MM.1S (cell line): Measurements from ENCODE around the gene STAP2.
"Not testable (repeated sequence)": the region's sequence is repeated elsewhere in the genome, so short reads cannot be mapped to it uniquely, and the experiment has no call there.

Source experiments
- DNase-seq: peaks from one replicate; pipeline ENCODE4 v3.0.0-alpha.2; 2015
- H2AFZ ChIP-seq: fragments of 300-600 bp; sonication (generic); 2 replicates; pipeline ENCODE4 v1.6.0; 2016; ENCODE audit warnings: antibody characterized with exemption, low read length
- H3F3A ChIP-seq: fragments of 300-600 bp; sonication (generic); 2 replicates; pipeline ENCODE4 v1.6.1; 2016; ENCODE audit warnings: mild to moderate bottlenecking, antibody characterized with exemption, low read length, moderate library complexity, mixed read lengths; ENCODE audit not compliant: insufficient read depth
- H3K27ac ChIP-seq: fragments of 300-600 bp; sonication (generic); 2 replicates; pipeline ENCODE4 v1.5.1; 2016; ENCODE audit warnings: mild to moderate bottlenecking, low read length
- H3K27me3 ChIP-seq: fragments of 300-600 bp; sonication (generic); replicated peaks from 2 replicates; pipeline ENCODE4 v1.6.0; 2016; ENCODE audit warnings: low read length; ENCODE audit not compliant: insufficient read depth
- H3K36me3 ChIP-seq: fragments of 300-600 bp; sonication (generic); replicated peaks from 2 replicates; pipeline ENCODE4 v1.6.1; 2016; ENCODE audit warnings: mild to moderate bottlenecking, low read length, mixed read lengths; ENCODE audit not compliant: insufficient read depth
- H3K4me1 ChIP-seq: fragments of 300-600 bp; sonication (generic); 2 replicates; pipeline ENCODE4 v1.6.1; 2016; ENCODE audit warnings: low read length, mixed read lengths
- H3K4me2 ChIP-seq: fragments of 300-600 bp; sonication (generic); 2 replicates; pipeline ENCODE4 v1.6.0; 2016; ENCODE audit warnings: low read depth, low read length
- H3K4me3 ChIP-seq: fragments of 300-600 bp; sonication (generic); 2 replicates; pipeline ENCODE4 v1.5.1; 2016; ENCODE audit warnings: low read length, mixed read lengths
- H3K79me2 ChIP-seq: fragments of 300-600 bp; sonication (generic); 2 replicates; pipeline ENCODE4 v1.6.1; 2016; ENCODE audit warnings: mixed run types, low read length, mixed read lengths
- H3K9ac ChIP-seq: fragments of 300-600 bp; sonication (generic); 2 replicates; pipeline ENCODE4 v1.6.1; 2016; ENCODE audit warnings: low read length, mixed read lengths
- H3K9me2 ChIP-seq: fragments of 300-600 bp; sonication (generic); replicated peaks from 2 replicates; pipeline ENCODE4 v1.6.1; 2016; ENCODE audit warnings: mild to moderate bottlenecking, low read length, mixed read lengths; ENCODE audit not compliant: insufficient read depth
- H3K9me3 ChIP-seq: fragments of 300-600 bp; sonication (generic); replicated peaks from 2 replicates; pipeline ENCODE4 v1.6.1; 2016; ENCODE audit warnings: mild to moderate bottlenecking, low read length, mixed read lengths; ENCODE audit not compliant: insufficient read depth
- H4K20me1 ChIP-seq: fragments of 300-600 bp; sonication (generic); 2 replicates; pipeline ENCODE4 v1.6.1; 2016; ENCODE audit warnings: mild to moderate bottlenecking, low read length, moderate library complexity, mixed read lengths; ENCODE audit not compliant: insufficient read depth
- CTCF ChIP-seq: fragments of 300-600 bp; sonication (generic); IDR thresholded peaks from 2 replicates; pipeline ENCODE4 v1.5.1; 2016; ENCODE audit warnings: antibody characterized with exemption, low read length, mixed read lengths

The STAP2 gene

GRCh38 chr19:4277191-4277696, 61.4 kb downstream of the STAP2 start:
- H3K4me1 ChIP-seq = no peaks in the 10 kb centered on the region
- no peak for DNase-seq
- no peaks in the 10 kb centered on the region for H3K9me2 ChIP-seq
- H2AFZ ChIP-seq = no peak overlapping the region
- peaks cover 60% of the 10 kb centered on the region for H3K27me3 ChIP-seq
- H3K4me2 ChIP-seq = no peak overlapping the region
- no peaks in the 10 kb centered on the region for H3F3A ChIP-seq
- H3K36me3 ChIP-seq = no peaks in the 10 kb centered on the region
- H3K9me3 ChIP-seq = no peaks in the 10 kb centered on the region
- H3K79me2 ChIP-seq = no peaks in the 10 kb centered on the region
- H3K9ac ChIP-seq = no peak overlapping the region
- no peak for TF ChIP-seq CTCF
- H4K20me1 ChIP-seq = no peaks in the 10 kb centered on the region
- H3K4me3 ChIP-seq = no peak overlapping the region
- no peak overlapping the region for H3K27ac ChIP-seq

- DNase-seq, H3K79me2 ChIP-seq, H3K27ac ChIP-seq, H3K9ac ChIP-seq, H3K4me3 ChIP-seq, H3K9me3 ChIP-seq, H3K9me2 ChIP-seq, H3K4me1 ChIP-seq, H4K20me1 ChIP-seq, H2AFZ ChIP-seq, H3K36me3 ChIP-seq, H3K4me2 ChIP-seq, H3F3A ChIP-seq: not testable (repeated sequence)
- peaks cover 32% of the 10 kb centered on the region for H3K27me3 ChIP-seq
Measured at GRCh38 chr19:4274321-4274686, 64.3 kb downstream of the STAP2 start.
